Fibroblast of lung (primary cell): ENCODE measurements around the gene KPNA1. TPM values are rescaled to one million over a fixed set of nuclear protein-coding genes. Genes with fewer than 3 reads are reported as not detected.

ENCODE experiments used
- DNase-seq, 2 donors: peaks; one replicate each; pipeline versions ENCODE4 v3.0.0 to v3.0.0-alpha.2; 2010; ENCODE audit warnings: low read depth in 2 of 2
- H2AFZ ChIP-seq: 2 replicates; pipeline ENCODE4 v1.5.1; 2012; ENCODE audit warnings: low read length, control low read depth, inconsistent platforms
- H3K27ac ChIP-seq: 2 replicates; pipeline ENCODE4 v1.5.1; 2011; ENCODE audit warnings: low read length, control low read depth; ENCODE audit not compliant: insufficient read depth
- H3K27me3 ChIP-seq: 2 replicates; pipeline ENCODE4 v1.5.1; 2011; ENCODE audit warnings: mild to moderate bottlenecking, low read length; ENCODE audit not compliant: control insufficient read depth, insufficient read depth
- H3K36me3 ChIP-seq: 2 replicates; pipeline ENCODE4 v1.5.1; 2011; ENCODE audit warnings: low read length; ENCODE audit not compliant: control insufficient read depth, insufficient read depth
- H3K4me1 ChIP-seq: 2 replicates; pipeline ENCODE4 v1.5.1; 2011; ENCODE audit warnings: low read length; ENCODE audit not compliant: control insufficient read depth, insufficient read depth; ENCODE audit errors: extremely low read depth
- H3K4me2 ChIP-seq: 2 replicates; pipeline ENCODE4 v1.5.1; 2011; ENCODE audit warnings: low read length, control low read depth; ENCODE audit not compliant: insufficient read depth; ENCODE audit errors: extremely low read depth
- H3K4me3 ChIP-seq, 4 experiments: fragments of 200-600 bp in 1 of 4; sonication (generic) in 1 of 4; replicated peaks in 1 of 4; 2 replicates each; pipeline ENCODE4 v1.5.1; 2011 to 2016; ENCODE audit warnings: low read length in 4 of 4, low read depth in 3 of 4, mild to moderate bottlenecking in 3 of 4, control low read depth in 2 of 4, inconsistent platforms in 1 of 4, mixed read lengths in 1 of 4; ENCODE audit not compliant: insufficient read depth in 1 of 4; ENCODE audit errors: control extremely low read depth in 1 of 4
- H3K79me2 ChIP-seq: 2 replicates; pipeline ENCODE4 v1.5.1; 2012; ENCODE audit warnings: mild to moderate bottlenecking, low read length, inconsistent platforms; ENCODE audit not compliant: control insufficient read depth, insufficient read depth
- H3K9ac ChIP-seq: 2 replicates; pipeline ENCODE4 v1.5.1; 2011; ENCODE audit warnings: mild to moderate bottlenecking, low read length, control low read depth; ENCODE audit not compliant: insufficient read depth
- H3K9me3 ChIP-seq: 2 replicates; pipeline ENCODE4 v1.5.1; 2012; ENCODE audit warnings: low read depth, low read length; ENCODE audit not compliant: control insufficient read depth, insufficient read depth
- H4K20me1 ChIP-seq: 2 replicates; pipeline ENCODE4 v1.5.1; 2011; ENCODE audit warnings: low read length; ENCODE audit not compliant: control insufficient read depth, insufficient read depth; ENCODE audit errors: extremely low read depth
- EZH2 ChIP-seq: IDR thresholded peaks from 2 replicates; pipeline ENCODE4 v1.5.1; 2012; ENCODE audit warnings: low read length, control low read depth, mild to moderate bottlenecking; ENCODE audit errors: missing control alignments
- polyA plus RNA-seq, 2 donors: library from polyadenylated mRNA; depleted of rRNA in 1 of 2; stranded (reverse) in 1 of 2; unstranded in 1 of 2; fragments of >200 nt; gene quantifications; 2 replicates each; pipeline ENCODE4 v1.2.1, GENCODE V29; 2011 to 2012; ENCODE audit warnings: missing spikeins in 1 of 2
- total RNA-seq: library from RNA; depleted of rRNA; stranded (reverse); fragments of >200 nt; gene quantifications from 2 replicates; pipeline ENCODE4 v1.2.1, GENCODE V29; 2014
- TF ChIP-seq, protein P1 (sequence below), 2 donors: IDR thresholded peaks in 1 of 2; conservative IDR thresholded peaks in 1 of 2; 1 replicate in 1 of 2; 2 replicates in 1 of 2; pipeline ENCODE4 v1.5.1; 2011 to 2012; ENCODE audit warnings: low read length in 2 of 2, control low read depth in 1 of 2, inconsistent platforms in 1 of 2, low read depth in 1 of 2, mild to moderate bottlenecking in 1 of 2

The KPNA1 gene
- total and polyA plus RNA-seq, 2 donors (not counting 1 experiment from before 2014, with no cell fraction given), result 23.9 to 56.0 TPM

GRCh38 chr3:122515020-122515468 lies 305 bp upstream of the KPNA1 start:
- Histone ChIP-seq H3K27ac (no peak overlapping the region), H3K27me3 (no peaks in the 10 kb centered on the region), H4K20me1 (no peaks in the 10 kb centered on the region), H2AFZ (peak overlapping the region; percentile 98), H3K36me3 (no peaks in the 10 kb centered on the region), H3K4me2 (peak overlapping the region; percentile 97), H3K4me1 (no peaks in the 10 kb centered on the region), H3K79me2 (peaks cover 38% of the 10 kb centered on the region), H3K9ac (no peak overlapping the region), H3K9me3 (no peaks in the 10 kb centered on the region), H3K4me3 (peak overlapping the region; percentile 72 to 83 (median 76))
- DNase-seq, result no peak
- TF ChIP-seq, protein P1, sequence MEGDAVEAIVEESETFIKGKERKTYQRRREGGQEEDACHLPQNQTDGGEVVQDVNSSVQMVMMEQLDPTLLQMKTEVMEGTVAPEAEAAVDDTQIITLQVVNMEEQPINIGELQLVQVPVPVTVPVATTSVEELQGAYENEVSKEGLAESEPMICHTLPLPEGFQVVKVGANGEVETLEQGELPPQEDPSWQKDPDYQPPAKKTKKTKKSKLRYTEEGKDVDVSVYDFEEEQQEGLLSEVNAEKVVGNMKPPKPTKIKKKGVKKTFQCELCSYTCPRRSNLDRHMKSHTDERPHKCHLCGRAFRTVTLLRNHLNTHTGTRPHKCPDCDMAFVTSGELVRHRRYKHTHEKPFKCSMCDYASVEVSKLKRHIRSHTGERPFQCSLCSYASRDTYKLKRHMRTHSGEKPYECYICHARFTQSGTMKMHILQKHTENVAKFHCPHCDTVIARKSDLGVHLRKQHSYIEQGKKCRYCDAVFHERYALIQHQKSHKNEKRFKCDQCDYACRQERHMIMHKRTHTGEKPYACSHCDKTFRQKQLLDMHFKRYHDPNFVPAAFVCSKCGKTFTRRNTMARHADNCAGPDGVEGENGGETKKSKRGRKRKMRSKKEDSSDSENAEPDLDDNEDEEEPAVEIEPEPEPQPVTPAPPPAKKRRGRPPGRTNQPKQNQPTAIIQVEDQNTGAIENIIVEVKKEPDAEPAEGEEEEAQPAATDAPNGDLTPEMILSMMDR (conservative IDR thresholded peaks at IDR 0.05 in 1 of 2, IDR thresholded peaks at IDR 0.05 in 1 of 2; ENCODE audit: low read depth in 1 of 2, low read length in 2 of 2), result no peak
- no peak for TF ChIP-seq EZH2

- peak in 1 of 2 donors; percentile 79 for DNase-seq
- peak overlapping the region; percentile 94 for H3K9ac ChIP-seq
- no peaks in the 10 kb centered on the region for H3K36me3 ChIP-seq
- no peaks in the 10 kb centered on the region for H4K20me1 ChIP-seq
- peak overlapping the region; percentile 31 to 95 (median 76) for H3K4me3 ChIP-seq
- no peak overlapping the region for H2AFZ ChIP-seq
- H3K27me3 ChIP-seq, result no peaks in the 10 kb centered on the region
- no peaks in the 10 kb centered on the region for H3K9me3 ChIP-seq
- no peaks in the 10 kb centered on the region for H3K4me1 ChIP-seq
- peak overlapping the region; percentile 49 for H3K4me2 ChIP-seq
- peak overlapping the region; percentile 92 for H3K27ac ChIP-seq
- peaks cover 53% of the 10 kb centered on the region for H3K79me2 ChIP-seq
- TF ChIP-seq EZH2, result no peak
- TF ChIP-seq, protein P1 (conservative IDR thresholded peaks at IDR 0.05 in 1 of 2, IDR thresholded peaks at IDR 0.05 in 1 of 2; ENCODE audit: low read depth in 1 of 2, low read length in 2 of 2), result no peak
These were observed 1.2 kb downstream of the KPNA1 start for GRCh38 chr3:122513386-122514122.

GRCh38 chr3:122512284-122512683 lies 2.5 kb downstream of the KPNA1 start:
- no peaks in the 10 kb centered on the region for H3K27me3 ChIP-seq
- H3K9ac ChIP-seq, result no peak overlapping the region
- no peak for DNase-seq
- no peak overlapping the region for H2AFZ ChIP-seq
- no peak overlapping the region for H3K27ac ChIP-seq
- H3K4me2 ChIP-seq, result no peak overlapping the region
- peaks cover 64% of the 10 kb centered on the region for H3K79me2 ChIP-seq
- H3K36me3 ChIP-seq, result no peaks in the 10 kb centered on the region
- H3K4me1 ChIP-seq, result no peaks in the 10 kb centered on the region
- no peaks in the 10 kb centered on the region for H4K20me1 ChIP-seq
- H3K9me3 ChIP-seq, result no peaks in the 10 kb centered on the region
- H3K4me3 ChIP-seq, result no peak overlapping the region
- TF ChIP-seq, protein P1 (conservative IDR thresholded peaks at IDR 0.05 in 1 of 2, IDR thresholded peaks at IDR 0.05 in 1 of 2; ENCODE audit: low read depth in 1 of 2, low read length in 2 of 2), result no peak
- TF ChIP-seq EZH2, result no peak
